RWPE2 (cell line): ENCODE results near the gene SUN2.

Source experiments
- ATAC-seq: fragments of 200-7000 bp; cut with Tn5 transposase; 3 replicates; pipeline ENCODE4 v1.9.1; 2021; ENCODE audit warnings: low read depth
- DNase-seq: peaks from one replicate; pipeline ENCODE4 v3.0.0-alpha.2; 2020; ENCODE audit warnings: low spot score
- H3K27ac ChIP-seq: fragments of 450-650 bp; 2 replicates; pipeline ENCODE4 v1.5.1; 2017; ENCODE audit warnings: mild to moderate bottlenecking; ENCODE audit not compliant: poor library complexity, severe bottlenecking
- H3K27me3 ChIP-seq: fragments of 250-450 bp; sonication (Bioruptor Pico); 2 replicates; pipeline ENCODE4 v1.5.1; 2021; ENCODE audit warnings: mild to moderate bottlenecking, moderate library complexity; ENCODE audit not compliant: insufficient read depth, poor library complexity, severe bottlenecking
- H3K36me3 ChIP-seq: fragments of 250-450 bp; sonication (Bioruptor Pico); 2 replicates; pipeline ENCODE4 v1.5.1; 2020; ENCODE audit warnings: low read depth, mild to moderate bottlenecking, moderate library complexity
- H3K4me1 ChIP-seq: fragments of 250-450 bp; sonication (Bioruptor Pico); 2 replicates; pipeline ENCODE4 v1.5.1; 2021; ENCODE audit warnings: mild to moderate bottlenecking, moderate library complexity; ENCODE audit not compliant: insufficient read depth, poor library complexity, severe bottlenecking
- H3K4me3 ChIP-seq: fragments of 250-450 bp; sonication (Bioruptor Pico); 2 replicates; pipeline ENCODE4 v1.5.1; 2021; ENCODE audit warnings: mild to moderate bottlenecking, moderate library complexity; ENCODE audit not compliant: severe bottlenecking
- H3K9me3 ChIP-seq: fragments of 250-450 bp; sonication (Bioruptor Pico); 2 replicates; pipeline ENCODE4 v1.5.1; 2021; ENCODE audit warnings: mild to moderate bottlenecking, moderate library complexity; ENCODE audit not compliant: severe bottlenecking
- TF ChIP-seq, protein P1 (sequence below): fragments of 450-650 bp; IDR thresholded peaks from one replicate; pipeline ENCODE4 v1.5.1; 2017; ENCODE audit warnings: mild to moderate bottlenecking, moderate library complexity; ENCODE audit not compliant: poor library complexity, severe bottlenecking

SUN2 gene

DNA sequence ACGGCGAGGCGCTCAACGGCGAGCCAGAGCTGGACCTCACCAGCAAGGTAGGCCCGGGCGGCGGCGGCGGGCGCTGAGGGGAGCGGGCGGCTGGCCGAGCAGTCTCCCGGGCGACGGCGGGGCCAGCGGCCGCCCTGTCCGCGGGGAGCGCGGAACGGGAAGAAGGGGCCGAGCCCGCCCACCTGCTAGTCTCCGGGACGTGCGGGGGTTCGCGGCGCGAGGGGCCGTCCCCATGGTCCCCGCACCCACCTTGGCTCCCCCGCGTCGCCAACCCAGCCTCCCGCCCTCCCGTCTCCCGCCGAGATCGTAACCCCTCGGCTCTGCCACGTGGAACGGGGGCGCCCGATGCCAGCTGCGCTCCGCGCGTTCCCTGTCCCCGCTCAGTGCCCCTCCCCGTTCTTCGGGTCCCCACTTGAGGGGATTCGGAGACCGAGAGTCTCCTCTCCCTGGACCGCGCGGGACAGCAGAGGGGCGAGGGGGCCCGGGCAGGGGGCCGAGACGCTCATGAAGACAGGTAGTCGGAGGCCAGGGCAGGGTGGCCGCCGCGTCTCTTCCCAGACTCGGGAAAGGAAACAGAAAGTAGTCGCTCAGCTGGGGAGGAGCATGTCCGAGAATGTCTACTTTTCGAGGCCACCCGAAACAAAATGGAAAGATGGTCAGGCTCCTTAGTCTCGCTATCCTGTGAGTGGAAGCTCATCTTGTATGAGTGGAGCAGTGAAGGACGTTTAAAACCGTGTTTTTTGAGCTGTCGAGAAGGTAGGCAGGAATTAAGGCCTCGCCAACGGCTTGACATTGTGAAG, 49.5 kb downstream of the SUN2 start:
- H3K36me3 ChIP-seq = peaks cover 38% of the 10 kb centered on the region
- no peaks in the 10 kb centered on the region for H3K27me3 ChIP-seq
- ATAC-seq = peak; percentile 1; the same call in 1 of the 3 replicates
- peak overlapping the region; percentile 69 for H3K27ac ChIP-seq
- H3K9me3 ChIP-seq = no peaks in the 10 kb centered on the region
- DNase-seq = no peak
- H3K4me1 ChIP-seq = peaks cover 24% of the 10 kb centered on the region
- H3K4me3 ChIP-seq = peak overlapping the region; percentile 62
- TF ChIP-seq, protein P1, sequence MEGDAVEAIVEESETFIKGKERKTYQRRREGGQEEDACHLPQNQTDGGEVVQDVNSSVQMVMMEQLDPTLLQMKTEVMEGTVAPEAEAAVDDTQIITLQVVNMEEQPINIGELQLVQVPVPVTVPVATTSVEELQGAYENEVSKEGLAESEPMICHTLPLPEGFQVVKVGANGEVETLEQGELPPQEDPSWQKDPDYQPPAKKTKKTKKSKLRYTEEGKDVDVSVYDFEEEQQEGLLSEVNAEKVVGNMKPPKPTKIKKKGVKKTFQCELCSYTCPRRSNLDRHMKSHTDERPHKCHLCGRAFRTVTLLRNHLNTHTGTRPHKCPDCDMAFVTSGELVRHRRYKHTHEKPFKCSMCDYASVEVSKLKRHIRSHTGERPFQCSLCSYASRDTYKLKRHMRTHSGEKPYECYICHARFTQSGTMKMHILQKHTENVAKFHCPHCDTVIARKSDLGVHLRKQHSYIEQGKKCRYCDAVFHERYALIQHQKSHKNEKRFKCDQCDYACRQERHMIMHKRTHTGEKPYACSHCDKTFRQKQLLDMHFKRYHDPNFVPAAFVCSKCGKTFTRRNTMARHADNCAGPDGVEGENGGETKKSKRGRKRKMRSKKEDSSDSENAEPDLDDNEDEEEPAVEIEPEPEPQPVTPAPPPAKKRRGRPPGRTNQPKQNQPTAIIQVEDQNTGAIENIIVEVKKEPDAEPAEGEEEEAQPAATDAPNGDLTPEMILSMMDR = no peak

DNA sequence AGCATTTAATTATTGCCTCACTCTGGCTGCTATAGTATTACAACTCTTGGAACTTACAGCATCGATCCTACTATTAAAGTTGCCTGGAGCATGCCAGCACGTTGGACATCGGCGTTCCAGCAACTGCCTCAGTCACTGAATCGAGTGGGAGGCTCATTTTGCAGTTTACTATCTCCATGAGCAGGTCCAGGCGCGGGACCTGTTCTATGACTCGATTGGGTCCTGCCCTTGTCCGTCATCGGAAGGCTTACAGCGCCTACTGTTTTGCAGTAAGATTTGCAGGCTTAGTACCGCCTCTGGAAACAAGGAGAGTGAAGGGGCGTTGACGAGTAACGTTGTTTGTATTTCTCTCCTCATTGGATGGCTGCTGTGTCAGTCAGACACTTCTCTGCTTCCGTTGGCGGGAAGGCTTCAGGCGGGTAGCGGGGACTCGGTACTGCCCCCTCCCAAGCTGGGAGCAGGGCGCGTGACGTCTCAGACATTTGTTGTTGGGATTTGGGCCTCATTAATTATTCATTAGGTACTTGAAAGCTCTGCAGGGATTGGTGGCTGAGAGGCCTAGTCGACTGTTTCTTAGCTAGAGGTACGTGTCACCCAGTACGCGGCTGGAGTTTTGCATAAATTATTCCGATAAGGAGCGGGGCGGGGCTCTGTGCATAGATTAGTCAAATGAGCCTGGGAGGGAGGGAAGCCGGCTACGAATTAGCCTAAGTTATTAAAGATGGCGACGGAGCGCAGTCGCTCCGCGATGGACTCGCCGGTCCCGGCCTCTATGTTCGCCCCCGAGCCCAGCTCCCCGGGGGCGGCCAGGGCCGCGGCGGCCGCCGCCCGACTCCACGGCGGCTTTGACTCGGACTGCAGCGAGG, 50.3 kb downstream of the SUN2 start, which contains the start of gene GTPBP1:
Gene GTPBP1, plus strand, starts transcription at position 710 of the 866 bp plus-strand sequence. Its CDS starts 12 bp downstream, at position 722.
- Histone ChIP-seq H3K36me3 (peaks cover 29% of the 10 kb centered on the region), H3K27me3 (no peaks in the 10 kb centered on the region), H3K27ac (peak within 1 kb of the TSS; percentile 69), H3K4me1 (peaks cover 20% of the 10 kb centered on the region), H3K4me3 (peak within 1 kb of the TSS; percentile 62), H3K9me3 (no peaks in the 10 kb centered on the region)
- peak; percentile 83 for ATAC-seq
- DNase-seq = peak; percentile 99
- TF ChIP-seq, protein P1 = no peak

DNA sequence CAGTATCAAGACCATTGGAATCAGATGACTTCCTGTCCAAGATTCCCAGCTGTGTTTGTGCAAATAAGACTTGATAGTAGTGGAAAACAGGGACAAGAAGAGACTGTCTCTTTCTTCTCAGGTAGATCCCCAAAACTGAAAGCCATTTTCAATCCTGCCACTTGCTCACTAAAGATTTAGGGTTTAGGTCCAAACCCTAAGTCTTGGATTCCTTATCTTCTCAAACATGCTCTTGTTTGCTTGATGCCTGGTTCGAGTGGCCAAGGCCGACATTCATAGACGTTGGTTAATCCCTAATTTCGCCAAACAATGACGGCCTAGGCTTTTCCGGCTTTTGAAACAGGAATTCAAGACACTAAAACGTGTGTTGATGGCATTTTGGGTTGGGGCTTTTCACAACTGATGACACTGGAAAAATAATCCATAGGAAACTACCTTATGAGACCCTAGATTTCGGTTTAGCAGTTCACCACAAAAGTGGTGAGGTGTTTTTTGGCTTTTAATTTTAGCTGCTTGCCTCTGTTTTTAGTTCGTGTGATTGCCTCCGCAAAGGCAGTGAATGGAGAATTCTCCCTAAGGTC, 51.1 kb downstream of the SUN2 start:
- no peaks in the 10 kb centered on the region for H3K27me3 ChIP-seq
- H3K4me1 ChIP-seq = peaks cover 20% of the 10 kb centered on the region
- H3K27ac ChIP-seq = peak overlapping the region; percentile 69
- DNase-seq (no peak), ATAC-seq (no peak)
- TF ChIP-seq, protein P1 = no peak
- no peaks in the 10 kb centered on the region for H3K9me3 ChIP-seq
- peaks cover 22% of the 10 kb centered on the region for H3K36me3 ChIP-seq
- H3K4me3 ChIP-seq = peak overlapping the region; percentile 14

DNA sequence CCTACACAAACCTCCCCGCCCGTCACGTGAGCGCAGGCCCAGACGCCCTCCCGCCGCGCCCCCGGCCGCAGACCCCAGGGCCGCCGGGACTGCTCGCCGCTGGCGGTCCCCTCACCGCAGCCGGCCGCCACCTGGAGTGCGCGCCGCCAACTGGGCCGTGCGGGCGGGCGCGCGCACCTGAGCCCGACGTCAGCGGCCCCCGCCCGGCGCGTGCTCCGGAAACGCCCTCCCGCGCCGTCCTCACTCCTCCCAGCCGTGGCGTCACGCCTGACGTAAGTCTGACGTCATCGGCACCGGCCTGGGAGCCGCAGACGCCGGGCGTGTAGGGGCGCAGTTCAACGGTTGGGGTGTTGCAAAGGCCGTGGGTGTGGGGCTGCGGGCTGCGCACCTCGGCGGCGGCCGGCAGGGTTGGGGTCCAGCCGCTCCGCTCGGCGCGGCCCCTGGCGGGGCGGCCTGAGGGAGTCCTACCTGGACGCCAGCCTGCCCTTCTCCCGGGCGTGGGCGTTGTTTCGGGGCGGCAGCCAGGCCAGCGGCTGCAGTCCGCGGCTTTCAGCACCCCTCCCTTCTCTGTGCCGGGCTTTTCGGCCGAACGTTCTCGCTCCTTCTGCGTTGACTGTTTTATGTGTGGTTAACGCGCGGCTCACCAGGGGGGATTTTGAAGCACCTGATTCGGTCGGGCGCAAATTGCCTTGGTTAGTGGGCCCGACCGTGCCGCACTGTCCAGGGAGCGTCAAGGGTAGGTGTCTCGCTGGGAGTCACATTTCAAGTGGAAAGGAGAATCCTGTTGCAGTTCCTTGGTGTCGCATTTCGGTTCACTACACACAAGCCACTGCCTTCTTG, 54.8 kb downstream of the SUN2 start, which contains the start of gene JOSD1:
Gene JOSD1, minus strand, starts transcription at position 155 of the 840 bp plus-strand sequence. CDS start 956 bp downstream, outside the sequence.
- peak within 1 kb of the TSS; percentile 75 for H3K27ac ChIP-seq
- H3K4me1 ChIP-seq = peaks cover 33% of the 10 kb centered on the region
- DNase-seq = peak; percentile 92
- H3K4me3 ChIP-seq = peak within 1 kb of the TSS; percentile 79
- H3K36me3 ChIP-seq = peaks cover 27% of the 10 kb centered on the region
- TF ChIP-seq, protein P1 = no peak
- H3K27me3 ChIP-seq = no peaks in the 10 kb centered on the region
- ATAC-seq = peak; percentile 7
- H3K9me3 ChIP-seq = no peaks in the 10 kb centered on the region
